Stimulated activated CD4-positive, alpha-beta T cell treated with anti-CD3 and anti-CD28 coated beads, Interleukin-4, amount 100 ng/mL, for 4 hours (primary cell): ENCODE data around the gene OR6N2.

ENCODE experiments used
- DNase-seq, 2 experiments: peaks; one replicate each; pipeline ENCODE4 v3.0.0-alpha.2; 2020

The OR6N2 gene, protein sequence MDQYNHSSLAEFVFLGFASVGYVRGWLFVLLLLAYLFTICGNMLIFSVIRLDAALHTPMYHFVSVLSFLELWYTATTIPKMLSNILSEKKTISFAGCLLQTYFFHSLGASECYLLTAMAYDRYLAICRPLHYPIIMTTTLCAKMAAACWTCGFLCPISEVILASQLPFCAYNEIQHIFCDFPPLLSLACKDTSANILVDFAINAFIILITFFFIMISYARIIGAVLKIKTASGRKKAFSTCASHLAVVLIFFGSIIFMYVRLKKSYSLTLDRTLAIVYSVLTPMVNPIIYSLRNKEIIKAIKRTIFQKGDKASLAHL

DNA sequence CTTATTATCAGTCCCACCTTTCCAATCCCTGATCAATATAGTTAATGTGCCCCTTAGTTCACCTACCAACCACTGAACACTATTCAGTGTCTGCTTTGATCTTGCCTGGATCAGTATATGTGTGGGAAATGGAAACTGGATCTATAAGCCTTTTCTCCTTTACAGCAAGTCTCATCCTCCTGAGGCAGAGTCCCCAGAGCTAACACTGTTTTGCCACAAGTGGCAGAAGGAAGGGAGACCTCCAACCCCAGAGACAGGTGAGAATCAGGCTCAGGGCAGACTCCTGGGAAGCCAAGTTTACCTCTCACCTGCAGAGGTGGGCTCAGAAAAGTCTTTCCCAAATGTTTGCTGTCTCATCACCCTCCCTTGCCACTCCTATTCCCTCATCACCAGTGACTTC is at the start of gene OR6N2:
TSS of gene OR6N2 (minus strand) at position 101 of the 400 bp plus-strand sequence. CDS start 3,569 bp downstream, outside the sequence.
- no peak for DNase-seq

DNA sequence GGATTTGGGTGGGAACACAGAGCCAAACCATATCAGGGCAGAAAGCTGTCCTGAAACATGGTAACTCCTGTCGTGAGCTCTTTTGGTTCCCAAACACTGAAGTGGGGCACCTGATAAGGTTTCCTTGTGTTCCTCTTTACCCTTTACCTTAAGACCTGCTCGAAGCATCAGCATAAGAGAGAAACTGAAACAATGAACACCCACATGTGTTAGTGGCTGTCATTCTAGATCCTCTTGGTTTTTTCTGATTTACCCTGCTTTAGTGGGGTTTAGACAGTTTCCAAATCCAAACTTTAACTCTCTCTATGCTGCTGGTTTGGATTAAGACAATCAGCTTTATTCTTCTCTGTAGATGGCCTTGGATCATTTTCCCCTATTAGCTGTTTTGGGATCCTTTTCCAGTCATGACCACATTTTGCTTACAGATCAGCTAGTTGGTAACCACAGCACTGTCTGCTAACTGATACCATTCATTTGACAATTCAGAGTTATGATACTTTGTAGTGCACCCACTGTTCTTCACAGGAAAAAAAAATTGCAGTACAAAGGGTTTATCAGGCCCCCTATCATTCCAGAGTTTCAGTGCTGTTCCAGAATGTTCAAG is 49.2 kb upstream of the OR6N2 start:
- DNase-seq, result no peak

DNA sequence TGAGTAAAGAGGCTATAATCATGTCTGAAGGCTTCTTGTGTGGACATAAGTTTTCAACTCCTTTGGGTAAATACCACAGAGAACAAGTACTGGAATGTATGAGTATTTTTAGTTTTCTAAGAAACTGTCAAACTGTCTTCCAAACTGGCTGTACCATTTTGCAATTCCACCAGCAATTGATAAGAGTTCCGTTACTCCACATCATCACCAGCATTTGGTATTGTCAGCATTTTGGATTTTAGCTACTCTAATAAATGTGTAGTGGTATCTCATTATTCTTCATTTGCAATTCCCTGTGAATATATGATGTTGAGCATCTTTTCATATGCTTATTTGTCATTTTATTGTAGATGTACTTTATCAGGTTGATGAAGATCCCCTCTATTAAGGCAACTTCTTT is 40.7 kb upstream of the OR6N2 start:
- no peak for DNase-seq

DNA sequence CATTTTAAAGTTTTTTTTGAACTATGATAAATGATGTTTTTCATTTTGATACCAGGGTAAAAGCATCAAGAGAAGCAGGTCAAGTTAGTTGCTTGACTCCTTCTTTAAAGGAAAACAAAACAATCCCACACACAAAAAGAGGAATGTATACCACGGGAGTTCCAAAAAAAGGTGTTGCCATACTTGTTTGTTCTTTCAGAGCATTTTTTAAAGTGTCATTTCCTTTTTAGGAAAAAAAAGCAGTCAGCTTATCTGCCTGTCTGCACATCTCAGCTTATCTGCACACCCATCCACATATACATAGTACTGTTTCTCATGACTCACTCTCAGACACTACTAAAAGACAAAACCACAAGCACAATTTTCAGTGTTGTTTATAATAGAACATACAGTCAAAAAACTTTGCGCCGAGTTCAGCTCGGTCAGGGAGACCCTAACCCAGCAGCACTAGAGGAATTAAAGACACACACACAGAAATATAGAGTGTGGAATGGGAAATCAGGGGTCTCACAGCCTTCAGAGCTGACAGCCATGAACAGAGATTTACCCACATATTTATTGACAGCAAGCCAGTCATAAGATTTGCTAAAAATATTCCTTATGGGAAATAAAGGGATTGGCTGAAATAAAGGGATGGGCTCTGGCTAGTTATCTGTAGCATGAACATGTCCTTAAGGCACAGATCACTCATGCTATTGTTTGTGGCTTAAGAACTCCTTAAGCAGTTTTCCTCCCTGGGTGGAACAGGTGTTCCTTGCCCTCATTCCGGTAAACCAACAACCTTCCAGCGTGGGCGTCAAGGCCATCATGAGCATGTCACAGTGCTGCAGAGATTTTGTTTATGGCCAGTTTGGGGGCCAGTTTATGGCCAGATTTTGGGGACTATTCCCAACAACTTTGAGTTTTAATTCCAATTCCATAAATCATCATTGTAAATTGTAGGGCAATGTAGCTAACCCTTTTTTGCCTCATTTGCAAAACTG is 38.7 kb upstream of the OR6N2 start:
- no peak for DNase-seq

DNA sequence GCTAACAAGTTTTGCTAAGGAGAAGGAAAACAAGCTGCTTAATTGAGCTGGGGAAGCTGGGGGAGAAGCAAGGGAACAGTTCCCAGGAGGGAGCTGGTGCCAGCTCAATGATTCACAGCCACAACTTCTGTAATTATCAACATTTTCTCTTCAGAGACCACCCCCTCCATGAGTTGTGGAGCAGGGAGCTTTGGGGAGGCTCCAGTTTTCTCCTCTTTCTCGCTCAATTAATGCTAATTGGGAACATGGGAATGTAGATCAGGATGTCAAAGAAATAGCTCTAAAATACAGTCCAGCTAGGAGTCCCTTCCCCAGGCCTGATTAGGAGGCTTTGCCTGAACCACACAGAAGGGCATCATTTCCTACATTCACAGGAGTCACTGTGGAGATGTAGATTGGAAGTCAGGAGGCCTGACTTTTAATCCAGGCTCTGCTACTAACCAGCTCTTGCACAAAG is 38.0 kb upstream of the OR6N2 start:
- DNase-seq, result no peak

DNA sequence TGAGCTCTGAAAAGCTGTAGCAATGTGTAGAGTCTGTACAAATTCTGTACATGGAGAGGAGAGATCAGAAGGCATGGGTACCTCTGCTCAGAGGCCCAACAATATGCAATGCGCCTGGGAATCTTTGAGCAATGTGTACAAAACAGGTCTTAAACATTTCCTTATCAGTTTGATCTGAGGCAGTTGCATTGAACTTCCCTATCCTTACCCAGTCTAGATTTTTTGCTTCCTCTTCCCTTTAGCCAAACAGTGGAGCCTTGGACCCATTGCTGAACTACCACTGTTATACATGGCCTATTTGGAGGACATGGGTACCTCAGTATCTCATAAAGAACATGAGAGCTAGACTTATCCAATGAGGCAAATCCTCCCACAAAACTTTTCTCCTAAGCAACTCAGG is 37.6 kb upstream of the OR6N2 start:
- no peak for DNase-seq

GRCh38 chr1:158814970-158815369 is 34.0 kb upstream of the OR6N2 start:
- no peak for DNase-seq

GRCh38 chr1:158813164-158813563 is 32.2 kb upstream of the OR6N2 start:
- no peak for DNase-seq

- no peak for DNase-seq
Observed at GRCh38 chr1:158812336-158812735, 31.3 kb upstream of the OR6N2 start.

DNA sequence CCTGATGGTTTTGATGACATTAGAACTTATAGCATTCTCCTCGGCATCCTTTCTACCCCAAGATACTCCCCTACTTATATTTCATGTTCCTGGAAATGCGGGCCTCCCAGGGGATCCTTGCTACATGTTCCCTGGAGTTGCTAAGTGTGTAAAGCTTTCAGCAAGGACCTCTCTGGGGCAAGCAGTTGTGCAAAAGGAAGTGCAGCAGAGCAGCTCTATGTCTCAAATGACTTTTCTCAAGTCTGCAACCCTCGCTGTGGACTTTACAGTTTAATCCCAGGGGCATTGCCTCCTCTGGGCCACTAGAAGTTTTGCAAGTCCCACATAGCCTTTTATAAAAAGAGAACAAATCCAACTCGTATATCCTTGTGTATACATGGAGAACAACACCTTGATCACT is 29.3 kb upstream of the OR6N2 start:
- DNase-seq, result no peak

GRCh38 chr1:158809862-158810261 is 28.9 kb upstream of the OR6N2 start:
- DNase-seq, result no peak

- no peak for DNase-seq
Observed at GRCh38 chr1:158809256-158809655, 28.3 kb upstream of the OR6N2 start.

DNA sequence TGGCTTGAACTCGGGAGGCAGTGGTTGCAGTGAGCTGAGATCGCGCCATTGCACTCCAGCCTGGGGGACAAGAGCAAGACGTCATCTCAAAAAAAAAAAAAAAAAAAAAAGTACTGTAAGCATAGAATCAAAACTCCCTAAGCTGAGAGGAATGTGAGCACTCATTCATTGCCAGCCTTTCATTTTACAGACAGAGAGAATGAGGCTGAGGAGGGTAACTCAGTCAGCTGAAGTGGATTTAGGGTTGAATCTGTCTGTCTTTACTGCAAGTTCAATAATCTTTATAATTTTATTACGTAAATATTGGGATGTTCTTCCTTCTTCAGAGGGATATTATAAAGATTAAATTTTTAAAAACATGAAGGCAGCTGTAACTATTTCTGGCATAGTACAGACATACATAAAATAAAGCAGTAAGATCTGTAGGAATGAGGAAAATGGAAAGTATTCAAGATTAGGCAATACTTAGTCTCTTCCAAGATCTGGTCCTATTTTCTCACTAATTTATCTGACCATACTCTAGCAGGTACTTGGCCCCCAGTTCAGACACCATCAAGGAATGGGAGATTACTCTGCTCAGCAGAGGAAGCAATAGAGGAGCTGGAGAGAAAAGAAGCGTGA is 26.0 kb upstream of the OR6N2 start:
- DNase-seq, result no peak

GRCh38 chr1:158803678-158804077 is 22.7 kb upstream of the OR6N2 start:
- DNase-seq, result no peak

DNA sequence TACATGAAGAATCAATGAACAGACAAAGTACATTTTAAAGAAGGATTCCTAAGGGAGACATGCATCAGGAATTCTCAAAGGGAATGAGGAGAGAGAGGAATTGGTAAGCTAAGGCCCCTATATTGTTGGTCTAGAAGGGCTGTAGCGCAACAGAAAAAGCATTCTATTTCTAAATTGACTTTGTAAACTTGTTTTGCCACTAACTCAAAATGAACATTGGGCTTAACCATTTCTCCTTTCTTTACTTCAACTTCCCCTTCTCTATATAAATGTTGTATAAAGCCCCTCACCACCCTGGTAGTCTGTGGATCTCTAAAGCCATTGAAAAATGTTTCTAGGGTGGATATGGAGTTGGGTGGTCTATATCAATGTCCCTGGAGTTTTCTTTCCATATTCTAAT is 20.4 kb upstream of the OR6N2 start:
- no peak for DNase-seq

- no peak for DNase-seq
Observed at GRCh38 chr1:158800526-158800925, 19.5 kb upstream of the OR6N2 start.

GRCh38 chr1:158799689-158800088 is 18.7 kb upstream of the OR6N2 start:
- peak in 1 of 2 experiments; percentile 7 for DNase-seq

DNA sequence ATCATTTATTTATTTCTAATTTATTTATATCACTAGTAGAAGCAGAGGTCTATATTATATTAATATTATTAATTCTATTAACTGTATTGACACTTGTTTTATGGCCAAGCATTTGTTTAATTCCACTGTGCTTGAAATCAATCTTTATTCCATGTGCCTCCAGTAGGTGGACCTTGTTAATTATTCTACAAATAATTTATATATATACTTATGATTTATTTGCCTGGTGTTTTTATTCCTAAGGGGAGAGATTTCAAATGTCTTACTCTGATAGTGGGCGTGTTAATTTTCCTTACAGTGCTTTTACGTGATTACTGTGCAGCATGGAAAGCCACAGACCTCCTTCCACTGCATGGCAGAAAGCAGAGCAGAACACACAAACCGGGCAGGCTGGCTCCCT is 17.5 kb upstream of the OR6N2 start:
- no peak for DNase-seq

DNA sequence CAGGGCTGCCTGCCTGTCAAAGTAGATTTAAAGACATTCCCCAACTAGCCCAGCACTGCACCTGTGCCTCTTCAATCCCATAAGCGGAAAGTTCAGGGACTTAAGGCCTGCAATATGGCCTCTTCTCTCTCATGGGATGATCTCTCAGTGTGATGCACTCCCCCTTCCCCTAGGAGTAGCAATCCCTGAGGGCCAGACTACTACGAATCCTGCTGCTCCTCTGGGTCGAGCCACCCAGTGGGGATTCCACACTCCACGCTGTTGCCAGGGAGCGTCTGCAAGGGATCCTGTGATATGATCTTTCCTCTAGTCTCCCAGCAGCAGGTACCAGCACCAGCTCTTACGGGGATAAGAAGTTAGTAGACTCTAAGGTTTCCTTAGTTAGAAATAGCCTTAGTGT is 13.2 kb upstream of the OR6N2 start:
- no peak for DNase-seq

DNA sequence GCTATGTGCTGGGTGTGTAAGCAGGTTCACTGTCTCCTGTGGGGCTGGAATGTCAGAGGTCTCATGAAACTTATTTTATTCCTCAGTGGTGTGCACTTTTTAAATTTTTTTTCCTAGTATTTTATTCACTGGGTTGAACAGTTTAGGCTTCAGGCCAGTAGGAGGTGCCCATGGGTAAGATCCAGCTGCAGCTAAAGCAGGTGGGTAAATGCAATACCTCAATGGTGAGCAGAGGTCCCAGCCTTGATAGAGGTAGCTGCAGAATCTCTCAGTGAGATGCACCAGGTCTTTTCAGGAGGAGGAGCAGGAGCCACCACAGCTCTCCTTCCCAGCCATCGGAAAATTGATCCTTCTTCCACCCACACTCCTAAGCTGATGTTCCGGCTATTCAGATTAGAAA is 12.6 kb upstream of the OR6N2 start:
- DNase-seq, result peak; percentile 15 to 20

DNA sequence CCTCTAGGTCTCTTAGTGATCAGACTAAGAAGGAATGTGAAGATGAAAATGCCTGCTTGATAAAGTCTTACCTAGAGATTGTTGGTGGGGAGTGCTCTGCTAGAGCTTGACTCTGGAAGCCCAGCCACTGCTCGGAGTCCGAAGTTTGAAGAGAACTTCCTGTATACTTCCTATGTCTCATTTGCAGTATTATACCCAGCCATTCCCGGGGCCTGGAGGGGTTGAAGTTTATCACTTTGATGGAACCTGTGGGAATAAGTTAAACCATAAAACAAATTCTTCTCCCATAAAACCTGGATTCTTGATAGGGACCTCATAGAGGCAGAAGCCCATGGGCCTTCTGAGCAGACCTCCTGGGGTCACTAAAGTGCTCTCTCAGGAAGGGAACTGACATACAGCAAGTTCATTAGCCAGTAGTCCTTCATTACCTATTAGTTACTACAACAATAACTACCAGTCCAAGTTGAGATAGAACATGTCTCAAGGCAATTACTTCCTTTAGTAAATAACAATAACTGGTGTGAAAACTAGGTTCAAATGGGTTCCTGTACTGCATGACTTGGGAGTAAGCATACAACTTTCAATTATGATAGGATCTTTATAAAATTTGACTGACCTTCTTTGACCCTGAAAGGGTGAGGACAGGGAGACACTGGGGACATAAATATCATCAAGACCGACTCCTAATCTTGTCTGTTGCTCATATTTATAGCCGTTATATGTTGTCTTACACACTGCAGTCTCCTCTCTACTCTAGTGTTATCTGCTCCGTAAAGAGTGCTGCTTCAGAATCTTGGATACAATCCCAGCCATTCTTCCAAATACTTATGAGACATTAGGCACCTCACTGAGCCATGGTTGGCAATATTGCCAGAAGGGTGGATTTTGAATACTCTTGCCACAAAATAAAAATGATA is 8.8 kb downstream of the OR6N2 start, which contains the start of gene OR6N1:
TSS of gene OR6N1 (minus strand) at position 246 of the 917 bp plus-strand sequence. CDS start 5,513 bp downstream, outside the sequence.
- no peak for DNase-seq

DNA sequence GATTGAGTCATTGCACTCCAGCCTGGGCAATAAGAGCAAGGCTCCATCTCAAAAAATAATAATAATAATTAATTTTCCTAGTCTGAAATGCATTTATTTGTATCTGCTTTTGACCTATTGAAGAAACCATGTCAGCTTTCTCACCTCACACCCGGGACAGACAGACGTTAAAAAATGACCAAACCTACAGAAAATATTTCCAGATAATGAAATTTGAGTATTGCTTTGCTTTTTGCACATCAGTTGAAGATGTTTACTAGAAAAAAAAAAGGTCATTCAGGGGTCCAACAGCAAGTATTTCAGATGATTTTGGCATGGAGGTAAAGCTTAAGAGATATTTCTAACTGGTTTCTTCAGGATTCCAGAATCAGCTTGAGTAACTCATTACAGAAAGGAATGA is 26.6 kb downstream of the OR6N2 start, which contains the start of gene OR6K6:
TSS of gene OR6K6 (plus strand) at position 301 of the 400 bp plus-strand sequence. CDS start 168 bp downstream, outside the sequence.
- DNase-seq, result no peak
